T-helper 9 cell (primary cell): ENCODE measurements around the gene ZFP36.
A peak's percentile ranks its signal among the peaks of the same experiment; 100 is the strongest.

Experiments
- DNase-seq: peaks from one replicate; pipeline ENCODE4 v3.0.0-alpha.2; 2020

Gene ZFP36

GRCh38 chr19:39407410-39407659 lies 688 bp downstream of the ZFP36 start:
- DNase-seq = no peak

GRCh38 chr19:39407660-39408391 lies 1.2 kb downstream of the ZFP36 start:
- DNase-seq = peak; percentile 54

GRCh38 chr19:39408392-39409207 lies 2.0 kb downstream of the ZFP36 start:
- peak; percentile 44 for DNase-seq

- peak; percentile 87 for DNase-seq
Measured at GRCh38 chr19:39409208-39410016, 2.8 kb downstream of the ZFP36 start.

- peak; percentile 69 for DNase-seq
Measured at GRCh38 chr19:39410017-39410830, 3.6 kb downstream of the ZFP36 start.

- DNase-seq = no peak
Measured at GRCh38 chr19:39410831-39411080, 4.1 kb downstream of the ZFP36 start.

- DNase-seq = no peak
Measured at GRCh38 chr19:39411081-39411831, 4.6 kb downstream of the ZFP36 start.

GRCh38 chr19:39411832-39412099 lies 5.1 kb downstream of the ZFP36 start:
- peak; percentile 90 for DNase-seq

GRCh38 chr19:39412100-39412866 lies 5.6 kb downstream of the ZFP36 start, which contains the start of gene PLEKHG2:
TSS of gene PLEKHG2 (plus strand) at chr19:39412669. CDS start at chr19:39414087, 1,418 bp downstream.
- peak; percentile 95 for DNase-seq

- DNase-seq = no peak
Measured at GRCh38 chr19:39412867-39413271, 6.2 kb downstream of the ZFP36 start.

- no peak for DNase-seq
Measured at GRCh38 chr19:39413272-39413910, 6.7 kb downstream of the ZFP36 start.

GRCh38 chr19:39413911-39414608 lies 7.4 kb downstream of the ZFP36 start:
- DNase-seq = no peak

- DNase-seq = no peak
Measured at GRCh38 chr19:39415111-39416046, 8.7 kb downstream of the ZFP36 start.

GRCh38 chr19:39416152-39417120 lies 9.8 kb downstream of the ZFP36 start:
- DNase-seq = no peak

- no peak for DNase-seq
Measured at GRCh38 chr19:39417463-39418181, 11.0 kb downstream of the ZFP36 start.

GRCh38 chr19:39419003-39419402 lies 12.4 kb downstream of the ZFP36 start:
- DNase-seq = no peak

- DNase-seq = no peak
Measured at GRCh38 chr19:39420769-39421168, 14.1 kb downstream of the ZFP36 start.
